ENCODE measurements around the gene SCN10A. TPM values are rescaled to one million over a fixed set of nuclear protein-coding genes. Genes with fewer than 3 reads are reported as not detected.

SCN10A gene
- not detected in 2 replicates for total RNA-seq (2014; rRNA removed; shearing (Covaris generic))
- polyA plus RNA-seq (2015; cell fraction: cytosol; rRNA removed), result not detected in 2 replicates
- polyA plus RNA-seq (2015; cell fraction: nucleus; rRNA removed), result not detected in 2 replicates

- no peak for DNase-seq (ENCODE audit: low read depth)
These were observed at the start of gene SCN10A for GRCh38 chr3:38816026-38816425. SCN10A (minus strand) TSS chr3:38816217; CDS start chr3:38794010, 22,207 bp downstream.

- DNase-seq (ENCODE audit: low read depth), result no peak
These were observed 37.0 kb upstream of the SCN10A start for GRCh38 chr3:38853011-38853410.

DNA sequence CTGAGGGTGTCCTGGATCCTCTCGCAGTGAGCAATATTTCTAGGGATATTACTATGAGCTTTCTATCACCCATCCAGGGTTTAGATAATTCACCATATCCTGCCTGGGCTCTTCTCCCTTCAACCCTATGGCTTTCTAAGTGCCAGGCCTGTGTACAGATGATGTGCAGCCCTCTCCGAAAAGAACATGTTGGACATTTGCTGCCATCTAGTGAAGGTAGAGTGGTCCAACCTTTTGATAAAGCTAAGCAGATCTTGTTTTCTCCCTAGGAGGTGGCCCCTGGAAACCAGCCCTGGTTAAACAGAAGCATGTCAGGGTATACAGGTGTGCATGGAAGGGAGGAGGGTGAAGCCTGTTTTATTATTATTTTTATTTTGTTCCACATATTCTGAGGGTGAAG, 27.9 kb upstream of the SCN10A start:
- peak; percentile 31 for DNase-seq (ENCODE audit: low read depth)

- no peak for DNase-seq (ENCODE audit: low read depth)
These were observed 26.4 kb upstream of the SCN10A start for GRCh38 chr3:38842266-38842965.

DNA sequence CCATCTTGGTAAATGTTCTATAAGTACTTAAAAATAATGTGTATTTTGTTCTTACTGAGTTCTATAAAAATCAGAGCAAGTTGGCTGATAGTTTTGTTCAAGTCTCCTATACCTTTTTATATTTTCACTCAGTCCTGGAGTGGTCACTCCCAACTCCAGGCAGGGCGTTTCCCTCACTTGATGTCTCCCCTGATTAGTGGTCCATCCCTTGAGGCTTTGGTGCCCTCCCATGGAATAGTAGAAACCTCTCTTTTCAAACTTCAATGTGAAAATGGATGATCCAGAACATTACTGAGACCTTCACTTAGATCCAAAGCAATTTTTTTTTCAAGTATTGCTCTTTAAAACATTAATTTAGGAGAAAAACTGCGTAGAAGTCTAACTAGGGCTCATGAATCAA, 25.0 kb upstream of the SCN10A start:
- no peak for DNase-seq (ENCODE audit: low read depth)

DNA sequence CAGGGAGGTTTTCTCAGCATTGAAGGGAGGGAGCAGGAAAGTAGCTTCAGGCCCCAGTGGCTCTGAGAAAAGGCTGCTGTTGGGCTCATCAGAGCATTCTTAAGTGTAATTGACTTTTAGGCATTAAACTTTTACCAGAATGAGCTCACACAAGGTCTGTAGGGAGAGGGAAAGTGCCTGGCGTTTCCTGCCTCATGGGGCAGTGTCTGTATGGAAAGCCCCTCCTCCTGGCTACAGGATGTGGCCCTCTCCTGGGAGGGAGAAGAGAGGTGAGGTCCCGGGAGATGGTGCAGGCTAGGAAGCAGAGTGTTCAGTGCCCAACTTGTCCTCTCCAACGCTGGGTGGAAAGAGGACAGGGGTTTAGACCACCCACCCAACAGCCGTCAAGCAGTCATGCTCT, 21.3 kb upstream of the SCN10A start:
- DNase-seq (ENCODE audit: low read depth), result no peak

DNA sequence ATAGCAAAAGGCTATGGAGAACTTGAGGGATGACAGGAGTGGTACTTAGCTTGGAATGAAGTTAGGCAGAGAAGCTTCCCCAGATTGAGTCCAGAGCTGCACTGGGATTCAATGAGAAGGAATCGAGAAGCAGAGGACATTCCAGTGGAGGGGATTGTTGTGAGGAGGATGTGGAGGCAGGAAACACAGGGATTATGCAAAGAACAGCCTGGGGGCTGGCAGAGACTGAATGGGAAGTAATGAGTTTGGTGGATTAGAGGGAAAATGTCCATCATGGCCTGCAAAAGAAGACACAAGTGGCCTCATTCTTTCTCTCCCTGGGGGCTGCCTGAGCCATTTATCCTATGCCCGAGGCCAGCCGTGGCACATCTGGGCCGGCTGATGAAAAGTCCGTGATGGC, 20.5 kb upstream of the SCN10A start:
- no peak for DNase-seq (ENCODE audit: low read depth)

GRCh38 chr3:38835939-38836338, 19.9 kb upstream of the SCN10A start:
- no peak for DNase-seq (ENCODE audit: low read depth)

DNA sequence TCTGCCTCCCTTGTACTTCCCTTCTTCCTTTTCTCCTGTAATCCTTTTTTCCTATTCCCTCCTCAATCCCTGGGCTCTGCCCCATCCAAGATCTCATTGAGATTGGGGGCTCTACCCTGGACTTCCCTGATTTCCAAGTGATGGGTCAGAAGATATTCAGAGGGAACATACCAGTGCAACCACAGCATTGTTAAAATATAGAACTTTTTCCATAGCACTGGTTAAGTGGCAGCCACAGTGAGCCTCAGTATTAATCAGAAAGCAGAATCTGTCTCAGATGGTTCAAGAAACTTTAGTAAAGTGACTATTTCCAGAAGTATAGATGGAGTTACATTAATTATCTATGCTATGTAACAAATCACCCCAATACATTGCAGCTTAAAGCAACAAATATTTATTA, 18.7 kb upstream of the SCN10A start:
- no peak for DNase-seq (ENCODE audit: low read depth)

DNA sequence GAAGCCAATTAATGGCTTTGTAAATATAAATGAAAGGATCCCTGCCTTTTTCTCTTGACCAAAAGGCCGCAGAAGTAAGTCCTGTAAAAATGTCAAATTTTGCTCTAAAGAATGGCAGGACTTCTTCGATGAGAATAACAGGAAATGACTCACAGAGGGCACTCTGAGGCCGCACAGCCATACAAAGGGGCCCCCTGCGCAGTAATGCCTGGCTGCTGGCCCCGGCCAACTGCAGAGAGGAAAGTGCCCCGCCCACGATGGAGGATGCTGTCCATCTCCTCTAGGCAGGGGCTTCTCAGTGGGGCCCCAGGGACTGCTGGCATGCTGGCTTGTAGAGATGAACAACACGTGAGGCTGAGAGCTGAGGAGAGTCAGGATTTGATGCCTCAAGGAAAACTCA, 18.1 kb upstream of the SCN10A start:
- DNase-seq (ENCODE audit: low read depth), result peak; percentile 85

DNA sequence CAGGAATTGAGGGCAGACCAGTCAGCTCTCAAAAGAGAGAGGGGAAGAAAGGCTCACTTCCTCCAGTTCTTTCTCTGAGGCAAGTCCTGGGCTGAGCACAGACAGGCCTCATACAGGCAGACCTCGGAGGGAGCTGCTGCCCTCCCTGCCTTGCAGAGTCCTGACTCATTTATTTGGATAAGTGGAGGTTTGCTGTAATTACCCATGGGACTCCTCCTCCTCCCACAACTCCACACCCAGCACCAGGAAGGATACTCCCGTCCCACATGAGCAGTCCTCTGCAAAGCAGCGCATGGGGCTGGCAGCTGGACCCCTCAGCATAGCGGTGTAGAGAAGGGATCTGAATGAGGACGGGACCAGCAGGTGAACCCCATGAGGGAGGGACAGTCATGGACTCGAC, 13.4 kb upstream of the SCN10A start:
- DNase-seq (ENCODE audit: low read depth), result peak; percentile 82

DNA sequence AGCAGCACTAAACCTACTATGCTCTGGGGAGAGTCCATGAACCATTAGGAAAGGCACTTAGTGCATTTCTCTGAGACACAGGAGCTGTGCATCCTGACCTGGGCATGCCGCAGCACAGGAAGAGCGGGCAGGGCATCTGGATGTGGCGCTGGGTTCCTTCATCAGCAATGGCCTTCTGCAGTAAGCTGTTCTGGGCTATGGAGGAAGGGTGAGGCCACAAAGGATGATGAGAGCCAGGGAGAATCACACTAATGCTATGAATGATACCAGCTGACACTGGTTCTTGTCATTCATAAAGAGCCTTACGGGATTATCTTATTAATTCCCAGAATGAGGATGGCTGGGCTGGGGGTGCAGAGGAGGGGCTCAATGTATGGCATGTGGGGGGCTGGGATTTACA, 12.7 kb upstream of the SCN10A start:
- no peak for DNase-seq (ENCODE audit: low read depth)

DNA sequence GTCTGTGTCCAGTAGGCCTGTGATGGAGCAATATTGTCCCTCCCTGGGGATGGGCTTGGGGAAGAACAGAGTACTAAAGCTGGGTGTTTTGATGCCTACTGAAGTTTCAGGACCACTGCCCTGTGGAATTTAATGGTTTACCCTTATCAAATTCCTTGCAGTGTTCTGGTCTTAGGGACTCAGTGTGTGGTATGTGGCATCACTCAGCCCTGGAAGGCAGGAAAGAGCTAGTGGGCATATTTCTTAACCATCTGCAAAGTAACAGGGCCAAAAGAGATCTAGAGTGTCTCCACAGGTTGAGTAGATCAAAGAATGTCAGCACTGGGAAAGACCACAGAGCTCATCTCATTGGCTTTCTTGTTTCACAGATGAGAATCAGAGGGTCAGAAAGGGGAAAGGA, 11.8 kb upstream of the SCN10A start:
- DNase-seq (ENCODE audit: low read depth), result no peak

DNA sequence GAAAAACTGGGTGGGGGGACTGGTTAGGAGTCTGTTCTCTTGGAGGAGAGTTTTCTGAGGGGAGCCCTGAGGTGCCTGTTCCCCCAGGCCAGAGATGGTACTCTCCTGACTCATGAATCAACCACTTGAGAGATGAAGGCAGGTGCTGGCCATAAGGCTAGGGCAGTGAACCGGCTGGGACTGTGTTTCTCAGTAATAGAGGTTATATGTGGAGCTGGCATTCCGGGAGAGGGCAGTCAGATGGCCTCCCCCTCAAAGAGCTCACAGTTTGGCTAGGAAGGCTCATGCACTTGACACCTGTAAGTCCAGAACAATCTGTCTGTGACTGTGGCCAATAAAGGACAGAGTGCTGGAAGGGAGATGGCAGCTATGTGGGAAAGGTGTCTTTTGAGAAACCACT, 10.0 kb upstream of the SCN10A start:
- no peak for DNase-seq (ENCODE audit: low read depth)

GRCh38 chr3:38824349-38824748, 8.3 kb upstream of the SCN10A start:
- no peak for DNase-seq (ENCODE audit: low read depth)

- no peak for DNase-seq (ENCODE audit: low read depth)
These were observed 7.7 kb upstream of the SCN10A start for GRCh38 chr3:38823722-38824121.

DNA sequence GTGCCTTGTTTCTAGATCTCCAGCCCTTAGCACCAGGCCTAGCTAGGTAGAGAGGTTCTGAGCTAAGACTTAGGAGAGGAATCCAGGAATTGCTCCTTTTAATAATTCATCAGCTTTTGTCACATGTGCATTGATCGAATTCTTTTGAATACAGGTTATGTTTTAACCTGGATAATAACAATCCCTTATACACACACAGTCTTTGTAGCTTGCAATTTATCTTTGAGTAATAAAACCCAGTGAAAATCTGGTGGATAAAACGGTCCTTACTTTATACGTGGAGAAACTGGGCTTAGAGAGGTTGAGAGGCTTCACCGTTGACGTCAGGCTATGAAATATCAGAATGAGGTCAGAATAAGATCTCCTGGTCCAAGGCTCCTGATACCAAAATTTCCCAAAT, 7.2 kb upstream of the SCN10A start:
- DNase-seq (ENCODE audit: low read depth), result no peak

DNA sequence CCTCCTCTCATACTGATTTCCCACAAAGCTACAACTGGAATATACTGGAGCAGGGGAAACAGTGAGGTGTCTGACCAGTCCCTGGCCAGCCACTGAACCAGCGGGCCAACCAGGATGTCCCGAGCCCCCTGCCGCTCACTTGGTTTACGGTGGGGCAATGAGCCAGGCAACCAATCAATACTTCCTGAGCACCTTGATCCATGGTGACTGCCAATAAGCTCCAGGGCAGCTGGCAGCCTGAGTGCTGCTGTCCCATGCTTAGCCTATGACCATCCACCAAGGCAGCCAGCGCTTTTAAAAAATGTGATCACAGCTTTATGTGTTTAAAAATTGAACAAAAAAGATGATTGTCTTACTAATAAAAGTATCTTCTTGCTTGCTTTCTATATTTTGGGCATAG, 4.2 kb downstream of the SCN10A start:
- no peak for DNase-seq (ENCODE audit: low read depth)

DNA sequence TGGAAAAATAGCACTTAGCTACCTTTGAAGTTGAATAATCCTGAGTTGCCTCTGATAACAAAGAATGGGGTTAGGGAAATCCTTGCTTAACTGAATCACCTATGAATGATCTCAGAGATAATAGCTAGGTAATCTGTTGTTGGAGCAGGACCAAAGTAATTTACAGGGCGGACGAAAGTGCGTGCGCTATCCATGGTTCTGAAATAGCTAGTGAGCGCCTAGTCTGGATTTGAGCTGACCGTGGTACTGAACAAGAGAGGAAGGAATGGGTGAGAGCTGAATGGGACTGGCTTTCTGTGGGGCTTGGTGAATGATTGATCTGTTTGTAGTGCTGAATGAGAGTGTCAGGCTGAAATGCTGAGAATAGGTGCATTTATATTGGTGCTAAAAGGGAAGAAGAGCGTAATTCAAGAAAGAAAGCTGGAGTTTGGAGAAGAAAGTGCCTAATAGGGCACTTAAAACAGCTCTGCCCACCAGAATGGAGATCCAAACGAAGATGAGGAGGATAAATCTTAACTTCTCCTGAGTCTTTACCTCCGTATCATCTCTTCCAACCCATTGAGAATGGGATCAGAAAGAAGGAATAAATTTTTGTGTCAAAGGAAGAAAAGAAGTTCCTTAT, 10.1 kb downstream of the SCN10A start:
- peak; percentile 52 for DNase-seq (ENCODE audit: low read depth)

- DNase-seq (ENCODE audit: low read depth), result no peak
These were observed 11.0 kb downstream of the SCN10A start for GRCh38 chr3:38805004-38805403.

- DNase-seq (ENCODE audit: low read depth), result no peak
These were observed 15.5 kb downstream of the SCN10A start for GRCh38 chr3:38800511-38800910.

DNA sequence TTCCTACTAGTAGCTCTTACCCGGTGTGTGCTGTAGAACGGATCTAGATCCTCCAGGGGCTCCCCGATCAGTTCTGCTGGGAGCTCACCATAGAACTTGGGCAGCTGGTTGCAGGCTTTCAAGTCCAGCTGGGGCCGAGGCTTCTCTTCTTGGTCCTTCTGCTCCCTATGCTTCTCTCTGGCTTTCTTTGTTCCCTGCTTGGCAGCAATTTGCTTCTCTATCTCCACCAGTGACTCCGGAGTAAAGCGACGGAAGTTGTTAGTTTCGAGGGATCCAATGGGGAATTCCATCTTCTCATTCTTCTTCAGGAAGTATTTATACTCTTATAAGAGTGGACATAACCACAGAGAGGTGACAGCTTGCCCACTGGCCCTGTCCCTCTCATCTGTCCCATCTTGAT, 22.3 kb downstream of the SCN10A start:
- DNase-seq (ENCODE audit: low read depth), result no peak

DNA sequence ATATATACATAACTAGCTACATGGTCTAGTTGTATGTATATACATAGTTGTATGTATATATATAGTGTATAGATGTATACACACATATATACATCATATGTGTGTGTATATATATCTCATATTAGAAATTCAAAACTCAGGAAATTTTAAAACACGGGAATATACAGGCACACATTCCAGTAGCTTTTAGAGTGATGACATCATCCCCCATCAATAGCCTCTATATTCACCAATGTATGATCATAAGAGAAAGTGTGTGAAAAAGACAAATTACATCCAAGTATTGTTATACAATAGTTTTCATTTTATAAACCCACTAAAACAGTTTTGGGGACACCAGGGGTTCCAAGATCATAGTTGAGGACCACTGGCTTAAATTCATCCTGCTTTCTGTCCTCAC, 23.0 kb downstream of the SCN10A start:
- DNase-seq (ENCODE audit: low read depth), result no peak

All from HT1080 (cell line).